HL-60 (cell line): Measurements from ENCODE around the gene IMMP2L.

Experiments used
- GABPA ChIP-seq: IDR thresholded peaks from 2 replicates; pipeline ENCODE4 v1.6.1; 2012; ENCODE audit warnings: low read depth
- POLR2AphosphoS5 ChIP-seq: IDR thresholded peaks from 2 replicates; pipeline ENCODE4 v1.6.1; 2012; ENCODE audit warnings: low read depth
- TF ChIP-seq, protein P1 (sequence below): IDR thresholded peaks from one replicate; pipeline ENCODE4 v1.5.1; 2011; ENCODE audit warnings: low read length, control low read depth, inconsistent platforms; ENCODE audit not compliant: insufficient read depth
- TF ChIP-seq, protein P2 (sequence below): IDR thresholded peaks from 2 replicates; pipeline ENCODE4 v1.6.1; 2012; ENCODE audit warnings: low read depth; ENCODE audit not compliant: insufficient replicate concordance

- TF ChIP-seq POLR2AphosphoS5 (no peak), GABPA (no peak)
- TF ChIP-seq, protein P1, sequence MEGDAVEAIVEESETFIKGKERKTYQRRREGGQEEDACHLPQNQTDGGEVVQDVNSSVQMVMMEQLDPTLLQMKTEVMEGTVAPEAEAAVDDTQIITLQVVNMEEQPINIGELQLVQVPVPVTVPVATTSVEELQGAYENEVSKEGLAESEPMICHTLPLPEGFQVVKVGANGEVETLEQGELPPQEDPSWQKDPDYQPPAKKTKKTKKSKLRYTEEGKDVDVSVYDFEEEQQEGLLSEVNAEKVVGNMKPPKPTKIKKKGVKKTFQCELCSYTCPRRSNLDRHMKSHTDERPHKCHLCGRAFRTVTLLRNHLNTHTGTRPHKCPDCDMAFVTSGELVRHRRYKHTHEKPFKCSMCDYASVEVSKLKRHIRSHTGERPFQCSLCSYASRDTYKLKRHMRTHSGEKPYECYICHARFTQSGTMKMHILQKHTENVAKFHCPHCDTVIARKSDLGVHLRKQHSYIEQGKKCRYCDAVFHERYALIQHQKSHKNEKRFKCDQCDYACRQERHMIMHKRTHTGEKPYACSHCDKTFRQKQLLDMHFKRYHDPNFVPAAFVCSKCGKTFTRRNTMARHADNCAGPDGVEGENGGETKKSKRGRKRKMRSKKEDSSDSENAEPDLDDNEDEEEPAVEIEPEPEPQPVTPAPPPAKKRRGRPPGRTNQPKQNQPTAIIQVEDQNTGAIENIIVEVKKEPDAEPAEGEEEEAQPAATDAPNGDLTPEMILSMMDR: no peak
- TF ChIP-seq, protein P2, sequence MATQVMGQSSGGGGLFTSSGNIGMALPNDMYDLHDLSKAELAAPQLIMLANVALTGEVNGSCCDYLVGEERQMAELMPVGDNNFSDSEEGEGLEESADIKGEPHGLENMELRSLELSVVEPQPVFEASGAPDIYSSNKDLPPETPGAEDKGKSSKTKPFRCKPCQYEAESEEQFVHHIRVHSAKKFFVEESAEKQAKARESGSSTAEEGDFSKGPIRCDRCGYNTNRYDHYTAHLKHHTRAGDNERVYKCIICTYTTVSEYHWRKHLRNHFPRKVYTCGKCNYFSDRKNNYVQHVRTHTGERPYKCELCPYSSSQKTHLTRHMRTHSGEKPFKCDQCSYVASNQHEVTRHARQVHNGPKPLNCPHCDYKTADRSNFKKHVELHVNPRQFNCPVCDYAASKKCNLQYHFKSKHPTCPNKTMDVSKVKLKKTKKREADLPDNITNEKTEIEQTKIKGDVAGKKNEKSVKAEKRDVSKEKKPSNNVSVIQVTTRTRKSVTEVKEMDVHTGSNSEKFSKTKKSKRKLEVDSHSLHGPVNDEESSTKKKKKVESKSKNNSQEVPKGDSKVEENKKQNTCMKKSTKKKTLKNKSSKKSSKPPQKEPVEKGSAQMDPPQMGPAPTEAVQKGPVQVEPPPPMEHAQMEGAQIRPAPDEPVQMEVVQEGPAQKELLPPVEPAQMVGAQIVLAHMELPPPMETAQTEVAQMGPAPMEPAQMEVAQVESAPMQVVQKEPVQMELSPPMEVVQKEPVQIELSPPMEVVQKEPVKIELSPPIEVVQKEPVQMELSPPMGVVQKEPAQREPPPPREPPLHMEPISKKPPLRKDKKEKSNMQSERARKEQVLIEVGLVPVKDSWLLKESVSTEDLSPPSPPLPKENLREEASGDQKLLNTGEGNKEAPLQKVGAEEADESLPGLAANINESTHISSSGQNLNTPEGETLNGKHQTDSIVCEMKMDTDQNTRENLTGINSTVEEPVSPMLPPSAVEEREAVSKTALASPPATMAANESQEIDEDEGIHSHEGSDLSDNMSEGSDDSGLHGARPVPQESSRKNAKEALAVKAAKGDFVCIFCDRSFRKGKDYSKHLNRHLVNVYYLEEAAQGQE: no peak
These were observed 843.6 kb downstream of the IMMP2L start for GRCh38 chr7:110718503-110719205.
